Putamen (tissue), 1 donor: ENCODE data around the gene CARMIL3.
A peak's percentile ranks its signal among the peaks of the same experiment; 100 is the strongest.

Experiments used
- DNase-seq: peaks from one replicate; pipeline ENCODE4 v3.0.0-alpha.2; 2016; ENCODE audit warnings: low spot score

CARMIL3 gene

GRCh38 chr14:24078146-24078545, 26.3 kb downstream of the CARMIL3 start:
- no peak for DNase-seq

- no peak for DNase-seq
These were observed 27.8 kb downstream of the CARMIL3 start for GRCh38 chr14:24079491-24080141.

- no peak for DNase-seq
These were observed 28.3 kb downstream of the CARMIL3 start for GRCh38 chr14:24080142-24080530.

- DNase-seq: peak; percentile 72
These were observed 29.3 kb downstream of the CARMIL3 start for GRCh38 chr14:24080888-24081738.

GRCh38 chr14:24081739-24082211, 30.0 kb downstream of the CARMIL3 start:
- no peak for DNase-seq

- no peak for DNase-seq
These were observed 30.7 kb downstream of the CARMIL3 start for GRCh38 chr14:24082411-24083080.

- DNase-seq: no peak
These were observed 31.7 kb downstream of the CARMIL3 start for GRCh38 chr14:24083462-24083861.

- DNase-seq: no peak
These were observed 32.6 kb downstream of the CARMIL3 start for GRCh38 chr14:24084440-24084839.

- no peak for DNase-seq
These were observed 33.4 kb downstream of the CARMIL3 start for GRCh38 chr14:24085215-24085614.

GRCh38 chr14:24086193-24086955, 34.6 kb downstream of the CARMIL3 start:
- DNase-seq: no peak

- no peak for DNase-seq
These were observed 35.2 kb downstream of the CARMIL3 start for GRCh38 chr14:24087004-24087403.

- no peak for DNase-seq
These were observed 36.3 kb downstream of the CARMIL3 start for GRCh38 chr14:24088095-24088494.

- DNase-seq: no peak
These were observed 38.1 kb downstream of the CARMIL3 start for GRCh38 chr14:24089890-24090289.

GRCh38 chr14:24092110-24092504, 40.3 kb downstream of the CARMIL3 start:
- no peak for DNase-seq

- no peak for DNase-seq
These were observed 40.8 kb downstream of the CARMIL3 start for GRCh38 chr14:24092505-24093206.

GRCh38 chr14:24093207-24093900, 41.5 kb downstream of the CARMIL3 start:
- no peak for DNase-seq

- DNase-seq: peak; percentile 54
These were observed 42.4 kb downstream of the CARMIL3 start, which contains the start of gene PCK2 for GRCh38 chr14:24093901-24094840. TSS of gene PCK2 (plus strand) at chr14:24094311. CDS start at chr14:24094406, 95 bp downstream.

- no peak for DNase-seq
These were observed 43.0 kb downstream of the CARMIL3 start for GRCh38 chr14:24094841-24095270.
